PC-3 (cell line): ENCODE results near the gene RNU5B-1. TPM values are rescaled to one million over a fixed set of nuclear protein-coding genes. Genes with fewer than 3 reads are reported as not detected.
"Not testable (repeated sequence)": the region's sequence is repeated elsewhere in the genome, so short reads cannot be mapped to it uniquely, and the experiment has no call there.

Experiments
- ATAC-seq: fragments of 200-7000 bp; cut with Tn5 transposase; 2 replicates; pipeline ENCODE4 v1.9.1; 2020; ENCODE audit warnings: mild to moderate bottlenecking, moderate library complexity
- BruUV-seq: library from RNA; stranded (reverse); fragments of 400-500 nt; replicated peaks from 2 replicates; lab custom pipeline; 2021; lab: Mats Ljungman, UMichigan
- CTCF ChIA-PET: fragments of 300-600 bp; sonication (Branson Sonifier 250); formaldehyde crosslinking; loops from one replicate; lab custom pipeline; 2022; ENCODE audit warnings: antibody characterized with exemption; lab: Charles Lee
- POLR2A ChIA-PET: fragments of 300-600 bp; sonication (Branson Sonifier 250); formaldehyde crosslinking; loops from one replicate; lab custom pipeline; 2022; ENCODE audit warnings: antibody characterized with exemption; ENCODE audit not compliant: unreplicated experiment; lab: Charles Lee
- DNase-seq: peaks from one replicate; pipeline ENCODE4 v3.0.0-alpha.2; 2015
- H2AFZ ChIP-seq: fragments of 300-600 bp; sonication (generic); 2 replicates; pipeline ENCODE4 v1.6.0; 2016; ENCODE audit warnings: antibody characterized with exemption, low read length
- H3F3A ChIP-seq: fragments of 300-600 bp; sonication (generic); one replicate; pipeline ENCODE4 v1.6.0; 2017; ENCODE audit warnings: antibody characterized with exemption, low read length, control low read depth, mild to moderate bottlenecking; ENCODE audit not compliant: unreplicated experiment
- H3K27ac ChIP-seq: fragments of 300-600 bp; sonication (generic); 2 replicates; pipeline ENCODE4 v1.5.1; 2016; ENCODE audit warnings: mild to moderate bottlenecking, low read length
- H3K27me3 ChIP-seq: fragments of 300-600 bp; sonication (generic); 2 replicates; pipeline ENCODE4 v1.6.1; 2016; ENCODE audit warnings: low read length, mixed read lengths
- H3K36me3 ChIP-seq: fragments of 300-600 bp; sonication (generic); 2 replicates; pipeline ENCODE4 v1.6.1; 2016; ENCODE audit warnings: low read depth, mixed run types, low read length, mixed read lengths
- H3K4me1 ChIP-seq: fragments of 300-600 bp; sonication (generic); 2 replicates; pipeline ENCODE4 v1.5.1; 2016; ENCODE audit warnings: low read length; ENCODE audit not compliant: insufficient read depth
- H3K4me2 ChIP-seq: fragments of 300-600 bp; sonication (generic); 2 replicates; pipeline ENCODE4 v1.6.0; 2016; ENCODE audit warnings: low read length
- H3K4me3 ChIP-seq: fragments of 300-600 bp; sonication (generic); 2 replicates; pipeline ENCODE4 v1.5.1; 2016; ENCODE audit warnings: mild to moderate bottlenecking, low read length, mixed read lengths
- H3K79me2 ChIP-seq: fragments of 300-600 bp; sonication (generic); 2 replicates; pipeline ENCODE4 v1.6.1; 2017; ENCODE audit warnings: low read length, mixed read lengths
- H3K9ac ChIP-seq: fragments of 300-600 bp; sonication (generic); 2 replicates; pipeline ENCODE4 v1.6.0; 2016; ENCODE audit warnings: mild to moderate bottlenecking, low read length
- H3K9me2 ChIP-seq: fragments of 300-600 bp; sonication (generic); replicated peaks from 2 replicates; pipeline ENCODE4 v1.6.1; 2016; ENCODE audit warnings: mixed run types, low read length, mixed read lengths
- H3K9me3 ChIP-seq: fragments of 300-600 bp; sonication (generic); 2 replicates; pipeline ENCODE4 v1.6.1; 2016; ENCODE audit warnings: low read length, mixed read lengths
- H4K20me1 ChIP-seq: fragments of 300-600 bp; sonication (generic); 2 replicates; pipeline ENCODE4 v1.6.1; 2016; ENCODE audit warnings: low read length, mixed read lengths
- CTCF ChIP-seq: fragments of 300-600 bp; sonication (generic); conservative IDR thresholded peaks from 2 replicates; pipeline ENCODE4 v1.5.1; 2017; ENCODE audit warnings: antibody characterized with exemption, low read depth, mild to moderate bottlenecking, low read length
- EZH2 ChIP-seq: fragments of 300-600 bp; sonication (generic); IDR thresholded peaks from one replicate; pipeline ENCODE4 v1.6.1; 2017; ENCODE audit warnings: antibody characterized with exemption, mild to moderate bottlenecking, low read length; ENCODE audit not compliant: unreplicated experiment
- EZH2phosphoT487 ChIP-seq: fragments of 300-600 bp; sonication (generic); IDR thresholded peaks from 2 replicates; pipeline ENCODE4 v1.6.1; 2018; ENCODE audit warnings: mild to moderate bottlenecking, antibody characterized with exemption, low read length, borderline replicate concordance
- intact Hi-C: fragments of 100-400 bp; cut with micrococcal nuclease; formaldehyde crosslinking; loops from 2 replicates; pipeline ENCODE4 v1.9.0; 2023
- total RNA-seq: library from RNA; depleted of rRNA; stranded (reverse); fragments of >200 nt; gene quantifications from 2 replicates; pipeline ENCODE4 v1.2.3, GENCODE V29; 2014

Gene RNU5B-1
- total RNA-seq, 1 experiment from 2014 or later: not detected

GRCh38 chr15:65270811-65271545 is 33.5 kb upstream of the RNU5B-1 start:
- intact Hi-C loops: loop anchor here (1.0 to 10.0 kb wide), 2 partner anchors 82 to 216 kb away; no protein-coding TSS in a partner anchor
- H3K36me3 ChIP-seq, H3K27ac ChIP-seq, H3F3A ChIP-seq, H3K9me2 ChIP-seq, H3K4me2 ChIP-seq, H3K79me2 ChIP-seq, H3K4me3 ChIP-seq, H2AFZ ChIP-seq, H3K9me3 ChIP-seq, BruUV-seq, H4K20me1 ChIP-seq, POLR2A ChIA-PET, H3K27me3 ChIP-seq, H3K4me1 ChIP-seq, H3K9ac ChIP-seq: not testable (repeated sequence)
- CTCF ChIA-PET: interaction anchor here (0.6 kb wide), 1 partner anchor 16 kb away, joined by 9 read pairs; the partner anchor contains the start of gene PARP16
- peak; percentile 68; the same call in 1 of the 2 replicates for ATAC-seq
- peak; percentile 66 for TF ChIP-seq CTCF
- peak; percentile 47 for DNase-seq

GRCh38 chr15:65275104-65275727 is 29.3 kb upstream of the RNU5B-1 start:
- Histone ChIP-seq H3K4me2 (no peak overlapping the region), H3K9ac (no peak overlapping the region), H2AFZ (no peak overlapping the region), H3K27me3 (no peaks in the 10 kb centered on the region), H3F3A (no peaks in the 10 kb centered on the region), H3K4me1 (peaks cover 7% of the 10 kb centered on the region; the same call in 1 of the 2 replicates), H3K9me2 (no peaks in the 10 kb centered on the region), H3K27ac (no peak overlapping the region), H3K79me2 (no peaks in the 10 kb centered on the region), H3K4me3 (no peak overlapping the region), H4K20me1 (no peaks in the 10 kb centered on the region), H3K9me3 (no peaks in the 10 kb centered on the region), H3K36me3 (no peaks in the 10 kb centered on the region)
- DNase-seq: no peak
- no peak for TF ChIP-seq EZH2
- no peak for TF ChIP-seq EZH2phosphoT487
- no peak for TF ChIP-seq CTCF
- intact Hi-C loops: loop anchor here (10.0 kb wide), 1 partner anchor 220 kb away; no protein-coding TSS in a partner anchor
- no TSS peak for BruUV-seq
- no peak for ATAC-seq
- ChIA-PET POLR2A (no interaction called here), CTCF (no interaction called here)

- Histone ChIP-seq H3K9me2 (no peaks in the 10 kb centered on the region), H3K4me1 (peaks cover 7% of the 10 kb centered on the region; the same call in 1 of the 2 replicates), H3K9me3 (no peaks in the 10 kb centered on the region), H3F3A (no peaks in the 10 kb centered on the region), H3K36me3 (no peaks in the 10 kb centered on the region), H3K27me3 (no peaks in the 10 kb centered on the region), H3K4me2 (no peak overlapping the region), H4K20me1 (no peaks in the 10 kb centered on the region), H3K9ac (no peak overlapping the region), H3K79me2 (no peaks in the 10 kb centered on the region), H3K4me3 (no peak overlapping the region), H3K27ac (no peak overlapping the region), H2AFZ (no peak overlapping the region)
- peak; percentile 20 for DNase-seq
- no TSS peak for BruUV-seq
- TF ChIP-seq EZH2phosphoT487 (no peak), EZH2 (no peak), CTCF (no peak)
- ChIA-PET CTCF (no interaction called here), POLR2A (no interaction called here)
- ATAC-seq: peak; percentile 15; the same call in 1 of the 2 replicates
- intact Hi-C loops: loop anchor here (10.0 kb wide), 1 partner anchor 221 kb away; no protein-coding TSS in a partner anchor
Measured at GRCh38 chr15:65275728-65276126, 28.8 kb upstream of the RNU5B-1 start.
